ENCODE measurements around the gene RUVBL1.

The RUVBL1 gene

DNA sequence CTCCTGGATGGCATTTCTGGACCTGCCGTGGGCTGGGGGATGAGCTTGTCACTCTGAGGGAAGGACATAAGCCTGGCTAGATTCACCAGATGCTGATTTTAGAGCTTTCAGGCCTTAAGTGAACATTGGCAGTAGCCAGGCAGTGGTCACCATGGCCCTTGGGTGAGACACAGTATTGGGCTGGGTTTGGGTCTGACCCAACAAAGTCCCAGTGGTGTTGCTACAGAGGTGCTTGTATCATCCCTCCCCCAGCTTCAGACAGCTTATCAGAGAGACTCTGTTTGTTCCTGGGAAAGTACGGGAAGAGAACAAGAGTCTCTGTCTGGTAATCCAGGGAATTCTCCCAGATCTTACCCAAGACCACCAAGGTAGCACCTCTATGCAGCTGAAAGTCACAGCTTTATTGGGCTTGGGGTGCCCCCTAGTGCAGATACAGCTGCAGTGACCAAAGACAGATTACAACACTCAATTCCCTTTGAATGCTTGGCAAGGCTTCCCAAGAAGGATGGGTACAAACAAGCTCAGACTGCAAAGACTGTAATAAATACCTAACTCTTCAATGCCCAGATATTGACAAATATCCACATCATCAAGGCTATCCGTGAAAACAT lies 9.8 kb upstream of the RUVBL1 start:
- DNase-seq, result peak in 3 of 51 donors; percentile 1 to 9 (median 8)

DNA sequence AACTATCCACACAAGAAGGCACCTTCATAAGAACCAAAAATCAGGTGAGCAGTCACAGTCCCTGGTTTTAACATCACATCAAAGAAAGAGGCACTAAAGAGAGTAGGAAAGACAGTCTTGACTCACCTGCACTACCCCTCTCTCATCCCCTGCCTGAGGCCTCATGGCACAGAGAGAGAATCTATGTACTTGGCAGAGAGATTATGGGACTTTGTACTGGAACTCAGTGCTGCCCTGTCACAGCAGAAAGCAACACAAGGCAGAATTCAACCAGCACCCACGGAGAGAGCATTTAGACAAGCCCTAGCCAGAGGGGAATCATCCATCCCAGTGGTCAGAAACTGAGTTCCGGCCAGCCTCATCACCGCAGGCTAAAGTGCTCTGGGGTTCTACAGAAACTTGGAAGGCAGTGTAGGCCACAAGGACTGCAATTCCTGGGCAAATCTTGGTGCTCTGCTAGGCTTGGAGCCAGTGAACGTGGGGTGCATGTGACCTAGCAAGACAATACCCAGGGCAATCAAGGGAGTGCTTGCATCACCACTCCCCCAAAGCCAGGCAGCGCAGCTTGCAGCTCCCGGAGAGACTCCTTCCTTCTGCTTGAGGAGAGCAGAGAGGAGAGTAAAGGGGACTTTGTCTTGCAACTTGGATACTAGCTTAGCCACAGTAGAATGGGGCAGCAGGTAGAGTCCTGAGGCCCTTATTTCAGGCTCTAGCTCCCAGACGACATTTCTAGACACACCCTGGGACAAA lies 8.5 kb upstream of the RUVBL1 start:
- DNase-seq, result no peak

DNA sequence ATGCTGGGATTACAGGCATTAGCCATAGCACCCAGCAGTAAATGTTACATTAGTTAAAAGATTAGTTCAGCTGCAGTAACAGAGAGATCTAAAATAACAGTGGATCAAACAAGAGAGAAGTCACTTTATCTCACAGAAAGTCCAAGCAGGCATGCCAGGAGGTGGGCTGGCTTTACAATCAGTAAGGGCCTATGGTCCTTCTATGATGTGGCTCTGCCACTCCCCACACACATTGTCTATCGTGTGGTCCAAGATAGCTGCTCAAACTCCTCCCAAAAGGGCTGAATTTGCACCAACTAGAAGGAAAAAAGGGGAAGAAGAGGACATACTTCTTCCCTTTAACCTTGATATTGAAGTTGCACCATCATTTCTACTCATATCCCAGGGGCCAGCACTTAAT lies 4.6 kb upstream of the RUVBL1 start:
- DNase-seq, result no peak

DNA sequence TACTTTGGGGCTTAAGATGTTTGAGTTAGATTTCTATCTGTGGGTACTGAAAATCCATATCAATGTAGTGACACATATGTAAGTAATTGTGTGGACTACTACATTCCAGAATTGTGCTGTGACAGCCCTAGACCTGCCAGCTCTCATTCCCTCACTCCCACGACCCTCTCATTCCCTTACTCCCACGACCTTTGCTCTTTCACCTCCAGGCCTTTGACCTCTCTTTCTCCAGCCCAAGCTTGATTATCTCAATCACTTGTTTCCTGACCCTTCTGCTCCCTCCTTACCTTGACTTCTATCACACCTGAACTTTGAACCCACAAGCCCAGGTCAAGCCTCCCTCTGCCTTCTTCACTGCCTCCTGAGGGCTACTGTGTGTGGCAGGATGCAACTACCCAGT lies 3.6 kb upstream of the RUVBL1 start:
- no peak for DNase-seq

DNA sequence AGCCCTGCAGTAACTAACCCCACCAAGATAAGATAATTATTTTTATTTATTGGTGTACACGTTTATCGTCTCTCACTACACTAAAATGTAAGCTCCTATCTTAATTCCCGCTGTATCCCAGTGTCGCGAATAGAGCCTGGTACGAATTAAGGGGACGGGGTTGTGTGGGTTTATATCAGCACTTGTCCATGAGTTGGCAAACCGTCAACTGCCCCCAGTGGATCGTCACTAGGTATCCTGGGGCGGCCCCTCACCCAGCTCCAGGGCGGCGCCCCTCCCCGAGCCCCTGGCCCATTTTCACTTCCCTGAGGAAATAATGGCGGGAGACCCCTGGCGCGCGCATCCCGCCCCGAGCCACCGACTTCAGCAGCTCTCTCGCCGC lies 465 bp downstream of the RUVBL1 start:
- no peak for DNase-seq

DNA sequence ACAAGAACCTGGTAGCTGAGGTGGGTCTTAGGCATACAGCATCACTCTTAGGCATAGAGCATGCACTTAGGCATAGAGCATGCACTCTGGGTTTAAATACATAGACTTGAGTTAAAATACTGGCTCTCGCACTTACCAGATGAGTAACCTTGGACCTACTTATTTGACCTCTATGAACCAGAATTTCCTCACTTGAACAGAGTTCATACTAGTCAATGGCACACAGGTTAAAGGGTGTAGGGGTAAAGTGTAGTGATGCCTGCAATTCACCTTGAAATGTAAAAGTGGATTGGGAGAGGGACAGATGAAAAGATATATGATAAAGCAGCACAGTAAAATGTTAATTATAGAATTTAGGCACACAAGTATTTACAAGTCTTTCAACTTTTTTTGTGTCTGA lies 1.6 kb downstream of the RUVBL1 start:
- no peak for DNase-seq

DNA sequence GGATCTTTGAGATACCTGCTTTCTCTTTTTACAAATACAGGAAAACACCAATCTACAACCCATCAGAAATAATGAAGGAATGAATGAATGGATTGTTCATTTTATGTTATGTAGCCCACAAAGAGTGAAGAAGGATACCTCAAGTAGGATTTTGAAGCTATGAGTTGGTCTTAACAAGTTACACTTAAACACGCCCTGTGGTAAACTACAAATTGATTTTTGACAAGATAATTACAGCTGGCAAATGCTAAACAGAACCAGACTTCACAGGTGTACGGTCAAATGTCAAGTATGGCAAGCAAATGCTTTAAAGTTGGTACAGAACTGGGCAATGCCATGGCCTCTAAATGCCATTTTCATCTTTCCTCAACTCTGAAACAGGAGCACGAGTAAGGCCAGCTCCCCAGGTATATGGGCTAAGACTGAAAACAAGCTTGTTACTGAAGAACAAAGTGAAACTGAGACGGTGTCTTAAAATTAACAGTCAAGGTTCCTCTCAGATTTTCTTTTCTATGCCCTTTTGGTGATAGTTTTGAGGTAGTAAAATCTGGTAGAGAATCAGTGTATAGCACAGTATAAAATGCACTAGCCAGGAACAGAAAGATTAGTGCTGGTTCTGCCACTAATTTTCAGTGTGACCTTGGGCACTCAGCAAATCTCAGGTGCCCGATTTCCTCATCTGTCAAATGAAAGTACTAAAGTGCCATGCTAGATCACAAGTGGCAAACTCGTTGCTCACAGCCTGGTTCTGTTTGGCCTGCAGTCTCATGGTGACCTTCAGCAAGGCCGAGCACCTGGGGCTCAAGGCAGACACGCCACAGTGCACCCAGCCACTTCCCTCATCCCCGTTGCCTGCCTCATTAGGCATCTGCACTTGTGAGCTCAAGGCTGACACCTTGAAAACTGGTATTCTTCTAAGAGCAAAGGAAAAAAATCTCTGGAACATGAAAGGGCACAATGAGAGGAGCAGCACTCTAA lies 9.5 kb downstream of the RUVBL1 start:
- no peak for DNase-seq

DNA sequence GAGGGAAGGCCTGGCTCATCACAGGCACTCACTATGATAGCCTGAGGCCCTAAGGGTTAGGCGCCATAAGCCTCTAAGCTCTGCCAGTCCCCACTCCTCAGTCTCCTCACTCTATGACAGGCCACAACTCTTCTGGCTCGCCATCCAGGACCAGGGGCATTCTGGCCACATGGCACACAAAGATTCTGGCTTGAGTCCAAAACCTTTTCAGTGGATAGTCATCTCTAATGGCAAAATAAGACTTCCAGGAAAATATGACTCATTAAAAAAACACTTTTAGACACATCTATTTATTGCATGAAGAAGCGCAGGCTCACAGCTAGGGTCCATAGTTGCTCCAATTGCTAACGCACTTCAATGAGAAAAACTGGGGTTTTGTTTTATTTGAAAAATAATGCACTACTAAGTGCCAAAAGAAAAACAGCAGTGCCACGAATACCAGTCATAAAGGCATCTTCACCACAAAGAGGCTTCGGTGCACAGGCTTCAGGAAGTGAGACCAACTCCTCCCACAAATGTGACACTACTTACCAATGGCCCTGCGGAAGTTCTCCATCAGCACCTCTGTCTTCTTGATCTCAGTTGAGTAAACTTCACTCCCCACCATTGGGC lies 11.1 kb downstream of the RUVBL1 start:
- DNase-seq, result no peak

DNA sequence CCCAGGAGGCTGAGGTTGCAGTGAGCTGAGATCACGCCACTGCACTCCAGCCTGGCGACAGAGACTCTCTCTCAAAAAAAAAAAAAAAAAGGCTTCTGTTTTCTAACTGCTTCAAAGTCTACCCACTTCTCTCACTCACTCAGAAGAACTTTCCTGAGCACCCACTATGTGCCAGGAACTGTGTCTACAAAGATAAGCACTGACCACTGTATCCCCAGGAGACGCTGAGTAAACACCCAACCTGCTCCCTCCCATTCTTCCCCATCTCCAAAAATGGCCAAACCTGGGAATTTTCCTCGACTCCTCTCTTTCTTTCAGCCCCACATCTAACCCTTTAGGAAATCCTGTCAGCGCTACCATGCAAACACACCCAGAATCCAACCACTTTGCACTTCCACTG lies 12.5 kb downstream of the RUVBL1 start:
- DNase-seq, result no peak

DNA sequence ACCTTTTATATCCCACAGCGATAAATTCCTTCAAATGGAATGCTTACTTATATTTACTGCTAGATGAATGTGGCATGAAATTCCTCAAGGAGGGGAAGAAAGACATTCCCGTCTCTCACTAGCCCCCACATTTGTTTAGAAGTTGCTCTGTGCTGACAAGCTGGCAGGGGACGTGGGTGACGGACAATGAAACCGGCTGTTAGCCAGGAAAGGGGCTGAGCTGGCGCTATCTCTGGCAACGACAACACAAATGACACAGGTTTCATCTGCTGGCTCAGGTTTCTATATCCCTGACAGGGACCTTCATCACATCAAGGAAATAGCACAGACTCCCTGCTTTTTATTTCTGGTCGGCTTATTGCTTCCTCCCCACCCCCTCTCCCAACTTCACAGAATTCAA lies 15.8 kb downstream of the RUVBL1 start:
- DNase-seq, result no peak

DNA sequence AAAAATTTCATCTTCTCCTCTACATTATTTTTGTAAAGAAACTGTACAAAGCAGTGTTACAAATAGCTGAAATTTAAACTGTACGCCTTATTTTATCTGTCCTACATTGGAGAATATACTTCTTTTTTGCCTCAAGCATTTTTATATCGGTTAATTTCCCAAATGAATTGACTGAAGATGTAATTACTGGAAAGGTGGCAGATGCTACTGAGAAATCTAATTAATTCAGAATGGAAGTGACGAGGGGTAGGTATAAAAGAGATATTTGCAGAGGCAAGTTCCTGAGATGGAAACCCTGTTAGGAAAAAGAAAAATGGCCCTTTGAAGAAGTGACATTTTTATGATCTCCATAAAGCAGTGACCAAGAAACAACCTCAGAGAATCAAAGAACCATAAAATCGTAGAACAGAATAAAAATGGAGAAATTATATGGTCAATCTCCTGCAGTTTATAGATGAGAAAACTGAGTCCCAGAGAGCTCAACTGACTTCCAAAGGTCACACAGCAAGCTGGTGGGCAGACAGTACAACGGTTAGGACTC lies 20.4 kb downstream of the RUVBL1 start:
- no peak for DNase-seq

DNA sequence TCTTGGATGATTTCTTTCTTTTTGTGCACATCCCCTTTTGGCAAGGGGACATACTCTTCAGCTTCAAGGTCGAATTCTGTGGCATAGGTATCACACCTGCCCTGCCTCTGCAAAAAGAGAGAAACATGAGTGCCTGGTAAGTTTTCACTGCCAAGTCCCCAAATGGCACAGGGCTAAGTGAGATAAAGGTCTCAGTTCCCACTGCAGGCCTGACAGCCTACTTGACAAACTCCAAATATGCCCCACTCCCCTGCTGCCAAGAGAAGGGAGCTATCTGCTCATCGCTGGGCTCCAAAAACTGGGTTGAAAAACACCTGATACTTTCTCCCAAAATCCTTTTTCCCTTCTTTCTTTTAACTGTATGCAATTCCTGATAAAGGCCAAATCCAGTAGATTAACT lies 23.0 kb downstream of the RUVBL1 start:
- no peak for DNase-seq

DNA sequence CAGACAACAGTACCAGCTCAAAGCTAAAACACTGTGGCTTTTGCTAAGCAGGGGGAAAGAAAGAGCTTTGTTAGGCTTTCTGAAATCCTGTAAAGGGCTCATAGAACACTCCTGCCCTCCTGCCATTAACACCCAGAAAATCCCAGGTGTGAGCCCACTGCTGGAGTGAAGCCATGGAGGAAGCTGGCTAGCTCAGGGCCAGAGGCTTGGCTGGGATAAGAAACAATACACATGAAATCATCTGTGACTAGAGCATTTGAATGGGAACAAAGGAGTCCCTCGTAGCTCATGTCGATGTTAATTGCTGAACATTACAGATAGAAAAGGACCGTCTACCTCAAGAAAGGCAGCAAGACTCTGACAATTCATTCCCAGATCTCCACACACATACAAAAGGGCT lies 23.5 kb downstream of the RUVBL1 start:
- DNase-seq, result peak in 3 of 51 donors; percentile 8 to 37 (median 13)

DNA sequence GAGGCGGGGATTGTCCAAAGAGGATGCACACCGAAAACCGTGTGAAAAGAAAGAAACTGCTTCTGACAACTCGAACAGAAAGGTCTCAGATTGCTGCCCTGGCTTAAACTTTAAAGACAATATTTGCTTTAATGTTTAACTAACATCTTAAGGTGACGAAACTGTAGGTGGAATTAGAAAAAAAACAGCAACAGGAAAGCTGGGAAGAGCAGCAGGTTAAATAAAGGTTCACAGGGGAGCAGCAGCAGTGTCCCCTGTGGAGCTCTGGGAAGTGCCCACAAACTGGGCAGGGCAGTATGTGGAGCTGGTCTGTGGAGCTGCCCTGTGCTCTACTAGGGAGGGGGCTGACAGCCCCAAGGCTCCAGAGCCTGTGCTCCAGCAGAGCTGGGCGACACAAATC lies 25.4 kb downstream of the RUVBL1 start:
- DNase-seq, result no peak

DNA sequence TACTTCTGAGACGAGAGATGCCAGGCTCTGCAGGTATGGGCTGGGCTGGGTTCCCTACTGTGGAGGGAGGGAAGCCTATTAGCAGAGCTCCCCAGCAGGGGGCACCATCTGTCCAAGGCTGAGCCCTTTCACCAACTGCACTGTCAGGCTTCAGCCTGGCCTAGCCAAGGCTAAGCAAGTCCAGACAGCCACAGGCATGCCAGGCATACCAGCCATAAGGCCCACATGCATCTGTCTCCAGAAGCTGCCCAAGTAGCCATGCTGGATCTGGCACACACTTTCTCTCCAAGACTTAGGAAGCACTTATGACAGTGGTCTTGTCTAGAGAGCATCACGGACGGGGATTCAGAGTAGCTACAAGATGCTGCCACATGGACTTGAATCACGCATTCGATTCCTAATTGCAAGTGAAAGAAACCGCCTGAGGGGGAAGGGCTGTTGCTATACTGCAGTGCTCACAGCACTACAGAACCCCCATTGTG lies 28.3 kb downstream of the RUVBL1 start:
- peak in 49 of 51 donors; percentile 14 to 86 (median 61) for DNase-seq

DNA sequence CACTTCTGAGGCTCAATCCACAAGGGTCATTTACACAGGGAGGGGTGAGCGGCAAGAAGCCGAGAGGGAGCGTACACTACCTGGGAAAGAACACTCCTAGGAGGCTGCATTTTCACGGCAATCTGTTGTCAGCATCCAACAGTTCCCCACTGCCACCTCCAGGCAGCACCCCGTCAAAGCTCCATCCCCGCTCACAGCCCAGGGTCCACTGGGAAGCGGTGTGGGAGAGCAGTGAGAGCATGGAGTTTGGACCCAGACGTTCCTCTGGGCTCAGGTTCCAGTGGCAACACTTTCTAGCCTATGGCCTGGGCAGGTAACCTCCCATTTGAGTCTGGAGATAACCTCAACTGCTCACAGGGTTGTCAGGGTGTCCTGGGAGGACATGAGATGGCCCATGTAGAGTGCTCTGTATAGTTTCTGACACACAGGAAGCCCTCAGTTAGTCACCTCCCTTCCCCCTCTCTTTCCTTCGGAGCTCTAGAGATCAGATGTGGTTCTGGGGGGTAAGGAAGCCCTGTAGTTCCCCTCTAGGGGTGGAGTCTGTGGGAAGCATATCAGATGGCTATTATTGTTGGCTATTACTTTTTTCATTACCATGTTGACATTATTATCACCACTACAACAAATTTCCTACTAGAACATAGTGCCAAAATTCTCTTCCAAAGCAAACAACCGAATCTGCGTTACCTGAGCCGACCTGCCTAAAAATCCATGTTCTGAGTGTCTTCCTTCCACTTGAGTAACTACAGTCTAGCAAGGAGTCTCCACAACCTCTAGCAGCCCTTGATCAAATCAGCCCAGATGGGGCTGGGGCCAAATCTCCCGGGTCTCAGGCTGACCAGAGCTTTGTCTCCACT lies 29.1 kb downstream of the RUVBL1 start:
- no peak for DNase-seq

DNA sequence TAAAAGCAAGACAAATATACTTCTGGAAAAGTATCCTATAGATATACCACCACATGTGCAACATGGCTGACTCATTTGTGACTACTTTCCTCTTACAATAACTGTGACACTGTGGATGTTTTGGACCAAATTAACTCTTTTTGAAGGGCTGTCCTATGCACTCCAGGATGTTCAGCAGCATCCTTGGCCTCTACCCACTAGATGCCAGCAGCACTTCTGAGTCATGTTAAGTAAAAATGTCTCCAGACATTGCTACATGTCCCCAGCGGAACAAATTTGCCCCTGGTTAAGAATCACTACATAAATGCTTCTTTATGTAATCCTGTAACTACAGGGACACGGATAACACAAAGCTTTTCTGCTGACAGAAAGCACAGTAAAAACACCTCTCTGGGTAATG lies 32.0 kb downstream of the RUVBL1 start:
- DNase-seq, result no peak

DNA sequence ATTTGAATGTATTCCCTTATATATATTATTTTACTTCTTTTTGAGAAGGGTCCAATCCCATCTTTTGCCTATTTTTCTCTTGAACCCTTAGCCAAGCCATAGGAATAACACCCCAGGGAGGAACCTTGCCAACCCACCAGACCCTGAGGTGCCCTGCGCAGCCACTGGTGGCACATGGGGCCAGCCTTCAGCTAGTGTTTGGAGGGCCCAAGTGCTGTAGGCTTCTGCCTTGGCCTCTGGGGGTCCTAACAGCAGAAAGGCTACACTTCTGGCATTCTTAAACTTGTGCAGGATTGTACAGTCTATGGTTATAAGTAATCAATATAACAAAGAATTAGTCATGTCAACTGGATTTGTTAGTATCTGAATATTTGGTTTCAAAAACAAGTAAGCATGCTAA lies 34.5 kb downstream of the RUVBL1 start:
- no peak for DNase-seq

DNA sequence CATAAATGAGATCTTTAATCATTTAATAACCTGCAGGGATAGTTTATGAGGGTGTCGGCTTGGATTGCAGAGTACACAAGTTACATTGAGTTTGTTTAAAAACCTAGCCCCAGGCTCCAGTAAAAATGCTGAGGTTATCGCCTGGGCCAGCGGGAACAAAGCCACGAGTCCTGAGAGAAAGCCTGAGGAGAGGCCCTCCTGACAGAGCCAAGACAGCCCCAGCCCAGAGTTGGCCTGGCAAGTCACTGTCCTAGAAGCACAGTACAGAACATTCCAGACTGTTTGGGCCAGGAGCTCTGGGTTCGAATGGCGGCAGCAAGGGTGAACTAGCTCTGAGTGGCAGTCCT lies 39.0 kb downstream of the RUVBL1 start:
- DNase-seq, result no peak

DNA sequence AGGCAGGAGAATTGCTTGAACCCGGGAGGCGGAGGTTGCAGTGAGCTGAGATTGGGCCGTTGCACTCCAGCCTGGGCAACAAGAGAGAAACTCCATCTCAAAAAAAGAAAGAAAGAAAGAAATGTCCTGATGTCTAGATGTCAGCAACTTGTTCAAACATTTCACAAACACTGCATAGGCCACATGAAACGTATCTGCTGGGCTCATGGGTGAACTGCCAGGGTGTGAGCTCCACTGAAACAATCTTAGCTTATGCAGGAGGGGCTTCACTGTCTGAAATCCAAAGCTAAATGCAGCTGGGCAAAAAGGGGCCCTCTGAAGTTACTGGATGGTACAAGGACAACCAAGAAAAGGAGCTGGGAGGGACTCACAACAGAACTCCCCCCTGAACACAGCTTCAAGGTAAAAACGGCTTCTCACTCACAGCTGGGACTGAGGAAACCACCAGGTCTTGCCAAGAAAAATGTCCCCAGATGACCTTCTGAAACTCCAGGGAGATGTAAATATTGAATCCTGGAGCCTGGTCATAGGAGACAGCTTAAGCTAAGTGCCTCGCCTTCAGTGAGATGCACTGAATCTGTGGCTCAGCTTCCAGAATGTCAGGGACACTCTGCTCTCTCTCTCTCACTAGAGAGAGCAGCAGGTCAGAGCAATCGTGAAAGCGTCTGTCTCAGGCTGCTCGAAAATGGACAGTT lies 39.5 kb downstream of the RUVBL1 start:
- no peak for DNase-seq

Measured in hypothalamus (tissue), 51 donors.